Astrocyte (in vitro differentiated cells and primary cell): ENCODE data around the gene ARPIN. TPM values are rescaled to one million over a fixed set of nuclear protein-coding genes. Genes with fewer than 3 reads are reported as not detected.
"Not testable (repeated sequence)": the region's sequence is repeated elsewhere in the genome, so short reads cannot be mapped to it uniquely, and the experiment has no call there.

Experiments used
- DNase-seq: peaks from one replicate; pipeline ENCODE4 v3.0.0-alpha.2; 2010; ENCODE audit warnings: low read depth
- FAIRE-seq: peaks from 2 replicates; lab custom pipeline; 2011; peaks lifted over from hg19 to GRCh38; lab: Jason Lieb, UNC
- H2AFZ ChIP-seq: 2 replicates; pipeline ENCODE4 v1.6.0; 2012; ENCODE audit warnings: low read depth, low read length, inconsistent platforms
- H3K27ac ChIP-seq: 2 replicates; pipeline ENCODE4 v1.5.1; 2011; ENCODE audit warnings: low read depth, low read length, inconsistent platforms
- H3K27me3 ChIP-seq: 2 replicates; pipeline ENCODE4 v1.6.0; 2011; ENCODE audit warnings: low read length, inconsistent platforms; ENCODE audit not compliant: insufficient read depth
- H3K36me3 ChIP-seq: 2 replicates; pipeline ENCODE4 v1.5.1; 2011; ENCODE audit warnings: low read length, inconsistent platforms; ENCODE audit not compliant: insufficient read depth
- H3K4me1 ChIP-seq: 2 replicates; pipeline ENCODE4 v1.5.1; 2011; ENCODE audit warnings: low read length, inconsistent platforms; ENCODE audit not compliant: insufficient read depth
- H3K4me2 ChIP-seq: 2 replicates; pipeline ENCODE4 v1.6.0; 2012; ENCODE audit warnings: low read length, inconsistent platforms
- H3K4me3 ChIP-seq: 2 replicates; pipeline ENCODE4 v1.5.1; 2011; ENCODE audit warnings: low read depth, mild to moderate bottlenecking, low read length, inconsistent platforms; ENCODE audit not compliant: insufficient read depth
- H3K79me2 ChIP-seq: 2 replicates; pipeline ENCODE4 v1.6.0; 2012; ENCODE audit warnings: mild to moderate bottlenecking, low read length, inconsistent platforms; ENCODE audit not compliant: insufficient read depth
- H3K9ac ChIP-seq: 2 replicates; pipeline ENCODE4 v1.6.0; 2012; ENCODE audit warnings: mild to moderate bottlenecking, low read length, inconsistent platforms
- H3K9me3 ChIP-seq: 2 replicates; pipeline ENCODE4 v1.5.1; 2012; ENCODE audit warnings: low read depth, mild to moderate bottlenecking, low read length, inconsistent platforms; ENCODE audit not compliant: insufficient read depth
- H4K20me1 ChIP-seq: 2 replicates; pipeline ENCODE4 v1.6.0; 2012; ENCODE audit warnings: low read length, inconsistent platforms; ENCODE audit not compliant: insufficient read depth
- H3K27ac Mint-ChIP-seq: one replicate; pipeline ENCODE4 v1.8.0; 2021; ENCODE audit warnings: mild to moderate bottlenecking, mixed read lengths; ENCODE audit not compliant: unreplicated experiment
- H3K27me3 Mint-ChIP-seq: one replicate; pipeline ENCODE4 v1.8.0; 2021; ENCODE audit warnings: low read depth, mixed read lengths; ENCODE audit not compliant: unreplicated experiment
- H3K36me3 Mint-ChIP-seq: one replicate; pipeline ENCODE4 v1.8.0; 2021; ENCODE audit warnings: low read depth, mixed read lengths; ENCODE audit not compliant: unreplicated experiment
- H3K4me1 Mint-ChIP-seq: one replicate; pipeline ENCODE4 v1.8.0; 2021; ENCODE audit warnings: low read depth, mixed read lengths; ENCODE audit not compliant: unreplicated experiment
- H3K4me3 Mint-ChIP-seq: one replicate; pipeline ENCODE4 v1.8.0; 2021; ENCODE audit warnings: mild to moderate bottlenecking, moderate library complexity, mixed read lengths; ENCODE audit not compliant: unreplicated experiment
- H3K9me3 Mint-ChIP-seq: one replicate; pipeline ENCODE4 v1.8.0; 2021; ENCODE audit warnings: mild to moderate bottlenecking, mixed read lengths; ENCODE audit not compliant: unreplicated experiment
- EZH2 ChIP-seq: IDR thresholded peaks from 2 replicates; pipeline ENCODE4 v1.6.1; 2012; ENCODE audit warnings: mild to moderate bottlenecking, low read length, inconsistent platforms; ENCODE audit not compliant: insufficient read depth
- total RNA-seq: library from RNA; stranded (reverse); gene quantifications from 2 replicates; pipeline ENCODE4 v1.2.1, GENCODE V29; 2021
- TF ChIP-seq, protein P1 (sequence below): IDR thresholded peaks from 2 replicates; pipeline ENCODE4 v1.5.1; 2011; ENCODE audit warnings: low read depth, mild to moderate bottlenecking, inconsistent platforms, low read length, moderate library complexity; ENCODE audit not compliant: insufficient read depth

Gene ARPIN
- total RNA-seq, 1 donor from 2014 or later: 4.8 TPM

DNA sequence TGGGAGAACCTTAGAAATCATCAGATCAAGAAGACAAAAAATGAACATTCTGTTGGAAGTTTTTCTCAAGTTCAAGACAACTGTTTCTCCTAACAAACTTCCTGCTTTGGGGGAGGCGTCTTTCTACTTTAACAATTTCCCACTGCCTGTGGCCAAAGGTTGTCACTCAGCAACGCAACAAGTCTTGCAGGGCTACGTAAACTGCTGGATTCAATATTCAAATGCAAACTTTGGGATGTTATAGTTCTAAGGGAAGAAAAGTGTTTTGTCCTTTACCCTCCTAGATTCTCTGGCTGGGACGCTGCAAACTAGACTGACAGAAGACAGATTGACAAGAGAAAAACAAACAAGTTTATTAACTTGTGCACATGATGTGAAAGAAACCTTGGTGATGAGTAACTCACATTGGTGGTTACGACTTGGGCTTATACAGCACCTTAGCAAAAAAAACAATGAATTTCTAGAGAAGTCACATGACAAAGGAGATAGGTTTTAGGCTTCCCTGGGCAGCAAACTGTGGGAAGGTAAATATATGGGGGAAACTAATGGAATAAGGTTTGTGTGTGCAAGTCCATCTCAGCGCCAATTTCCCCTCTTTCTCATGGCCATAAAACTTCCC, 34.0 kb upstream of the ARPIN start:
- H3K4me2 ChIP-seq: no peak overlapping the region
- H3K9me3 Mint-ChIP-seq: no peaks in the 10 kb centered on the region
- H3K36me3 ChIP-seq: no peaks in the 10 kb centered on the region
- H3K79me2 ChIP-seq: no peaks in the 10 kb centered on the region
- H4K20me1 ChIP-seq: no peaks in the 10 kb centered on the region
- DNase-seq (no peak), FAIRE-seq (no peak)
- TF ChIP-seq EZH2: no peak
- TF ChIP-seq, protein P1, sequence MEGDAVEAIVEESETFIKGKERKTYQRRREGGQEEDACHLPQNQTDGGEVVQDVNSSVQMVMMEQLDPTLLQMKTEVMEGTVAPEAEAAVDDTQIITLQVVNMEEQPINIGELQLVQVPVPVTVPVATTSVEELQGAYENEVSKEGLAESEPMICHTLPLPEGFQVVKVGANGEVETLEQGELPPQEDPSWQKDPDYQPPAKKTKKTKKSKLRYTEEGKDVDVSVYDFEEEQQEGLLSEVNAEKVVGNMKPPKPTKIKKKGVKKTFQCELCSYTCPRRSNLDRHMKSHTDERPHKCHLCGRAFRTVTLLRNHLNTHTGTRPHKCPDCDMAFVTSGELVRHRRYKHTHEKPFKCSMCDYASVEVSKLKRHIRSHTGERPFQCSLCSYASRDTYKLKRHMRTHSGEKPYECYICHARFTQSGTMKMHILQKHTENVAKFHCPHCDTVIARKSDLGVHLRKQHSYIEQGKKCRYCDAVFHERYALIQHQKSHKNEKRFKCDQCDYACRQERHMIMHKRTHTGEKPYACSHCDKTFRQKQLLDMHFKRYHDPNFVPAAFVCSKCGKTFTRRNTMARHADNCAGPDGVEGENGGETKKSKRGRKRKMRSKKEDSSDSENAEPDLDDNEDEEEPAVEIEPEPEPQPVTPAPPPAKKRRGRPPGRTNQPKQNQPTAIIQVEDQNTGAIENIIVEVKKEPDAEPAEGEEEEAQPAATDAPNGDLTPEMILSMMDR: no peak
- no peaks in the 10 kb centered on the region for H3K27me3 Mint-ChIP-seq
- H3K4me3 ChIP-seq: no peak overlapping the region
- no peaks in the 10 kb centered on the region for H3K36me3 Mint-ChIP-seq
- no peaks in the 10 kb centered on the region for H3K4me1 ChIP-seq
- no peak overlapping the region for H3K9ac ChIP-seq
- H3K27ac Mint-ChIP-seq: no peak overlapping the region
- H2AFZ ChIP-seq: no peak overlapping the region
- H3K27ac ChIP-seq: no peak overlapping the region
- no peaks in the 10 kb centered on the region for H3K9me3 ChIP-seq
- peaks cover 2% of the 10 kb centered on the region for H3K4me1 Mint-ChIP-seq
- H3K4me3 Mint-ChIP-seq: no peak overlapping the region
- no peaks in the 10 kb centered on the region for H3K27me3 ChIP-seq

DNA sequence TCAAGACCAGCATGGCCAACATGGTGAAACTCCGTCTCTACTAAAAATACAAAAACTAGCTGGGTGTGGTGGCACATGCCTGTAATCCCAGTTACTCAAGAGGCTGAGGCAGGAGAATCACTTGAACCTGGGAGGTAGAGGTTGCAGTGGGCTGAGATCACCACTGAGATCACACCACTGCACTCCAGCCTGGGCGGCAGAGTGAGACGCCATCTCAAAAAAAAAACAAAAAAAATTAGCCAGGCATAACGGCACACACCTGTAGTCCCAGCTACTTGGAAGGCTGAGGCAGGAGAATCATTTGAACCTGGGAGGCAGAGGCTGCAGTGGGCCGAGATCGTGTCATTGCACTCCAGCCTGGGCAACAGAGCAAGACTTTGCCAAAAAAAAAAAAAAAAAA, 31.0 kb upstream of the ARPIN start:
- H3K4me1 Mint-ChIP-seq, H3K27ac Mint-ChIP-seq, H3K9me3 Mint-ChIP-seq, H3K36me3 Mint-ChIP-seq, H4K20me1 ChIP-seq, FAIRE-seq, H3K79me2 ChIP-seq, H3K4me3 Mint-ChIP-seq, H3K9ac ChIP-seq, DNase-seq, H3K4me2 ChIP-seq, H3K4me1 ChIP-seq, H3K27ac ChIP-seq, H3K4me3 ChIP-seq, H3K27me3 ChIP-seq, H3K27me3 Mint-ChIP-seq, H2AFZ ChIP-seq, H3K9me3 ChIP-seq, H3K36me3 ChIP-seq: not testable (repeated sequence)

DNA sequence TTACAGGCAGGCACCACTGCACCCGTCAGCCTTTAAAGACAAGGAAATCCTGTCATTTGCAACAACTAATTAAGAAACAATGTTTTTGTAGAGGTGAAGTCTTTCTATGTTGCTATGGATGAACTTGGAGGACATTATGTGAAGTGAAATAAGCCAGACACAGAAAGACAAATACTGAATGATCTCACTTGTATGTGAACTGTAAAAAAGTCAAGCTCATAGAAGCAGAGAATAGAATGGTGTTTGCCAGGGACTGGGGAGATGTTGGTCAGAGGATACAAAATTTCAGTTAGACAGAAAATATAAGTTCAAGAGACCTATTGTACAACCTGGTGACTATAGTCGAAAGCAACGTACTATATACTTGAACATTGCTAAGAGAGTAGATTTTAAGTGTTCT, 27.2 kb upstream of the ARPIN start:
- H2AFZ ChIP-seq: no peak overlapping the region
- no peak for FAIRE-seq
- TF ChIP-seq, protein P1: no peak
- no peak for TF ChIP-seq EZH2

DNA sequence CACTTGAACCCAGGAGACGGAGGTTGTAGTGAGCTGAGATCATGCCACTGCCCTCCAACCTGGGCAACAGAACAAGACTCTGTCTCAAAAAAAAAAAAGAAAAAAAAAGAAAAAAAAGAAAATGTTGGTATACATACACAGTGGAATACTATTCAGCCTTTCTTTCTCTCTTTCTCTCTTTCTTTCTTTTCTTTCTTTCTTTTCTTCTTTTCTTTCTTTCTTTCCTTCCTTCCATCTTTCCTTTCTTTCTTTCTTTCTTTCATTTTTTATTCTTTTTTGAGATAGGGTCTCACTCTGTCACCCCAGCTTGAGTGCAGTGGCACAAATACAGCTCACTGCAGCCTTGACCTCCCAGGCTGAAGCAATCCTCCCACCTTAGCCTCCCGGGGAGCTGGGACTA, 26.6 kb upstream of the ARPIN start:
- not testable (repeated sequence) for H3K4me1 ChIP-seq, H3K4me3 ChIP-seq, H3K9ac ChIP-seq, H3K79me2 ChIP-seq, H3K4me1 Mint-ChIP-seq, H3K36me3 Mint-ChIP-seq, H3K27me3 Mint-ChIP-seq, H3K9me3 Mint-ChIP-seq, H2AFZ ChIP-seq, DNase-seq, H3K4me3 Mint-ChIP-seq, H3K27me3 ChIP-seq, H3K9me3 ChIP-seq, H3K4me2 ChIP-seq, H3K36me3 ChIP-seq, FAIRE-seq, H3K27ac ChIP-seq, H3K27ac Mint-ChIP-seq, H4K20me1 ChIP-seq

More for the DNA sequence above, 27.2 kb upstream of the ARPIN start:
- Mint-ChIP-seq H3K27me3 (no peaks in the 10 kb centered on the region), H3K4me3 (no peak overlapping the region), H3K27ac (no peak overlapping the region), H3K36me3 (no peaks in the 10 kb centered on the region), H3K9me3 (no peaks in the 10 kb centered on the region), H3K4me1 (peaks cover 2% of the 10 kb centered on the region)
- DNase-seq: no peak
- H4K20me1 ChIP-seq: no peaks in the 10 kb centered on the region
- H3K9me3 ChIP-seq: no peaks in the 10 kb centered on the region
- no peak overlapping the region for H3K4me3 ChIP-seq
- H3K27me3 ChIP-seq: no peaks in the 10 kb centered on the region
- no peaks in the 10 kb centered on the region for H3K4me1 ChIP-seq
- H3K4me2 ChIP-seq: no peak overlapping the region
- H3K36me3 ChIP-seq: no peaks in the 10 kb centered on the region
- no peaks in the 10 kb centered on the region for H3K79me2 ChIP-seq
- H3K27ac ChIP-seq: no peak overlapping the region
- no peak overlapping the region for H3K9ac ChIP-seq
